ENCODE data around the gene APP.

GRCh38 chr21:25952306-25952705 lies 218.3 kb downstream of the APP start:
- TF ChIP-seq CTCF (IDR thresholded peaks at IDR 0.05; ENCODE audit: low read depth, low read length): no peak
- no peak for TF ChIP-seq EZH2phosphoT487 (IDR thresholded peaks at IDR 0.05; ENCODE audit: low read depth)

All from OCI-LY3 (cell line).